H1 (cell line): Measurements from ENCODE around the gene KTN1. TPM values are rescaled to one million over a fixed set of nuclear protein-coding genes. Genes with fewer than 3 reads are reported as not detected.

Source experiments
- CTCF ChIA-PET: fragments of 300-600 bp; sonication (Branson Sonifier 250); formaldehyde crosslinking; loops from one replicate; lab custom pipeline; 2021; ENCODE audit not compliant: partially characterized antibody; lab: Charles Lee
- POLR2A ChIA-PET: fragments of 300-600 bp; sonication (Branson Sonifier 250); formaldehyde crosslinking; loops from one replicate; lab custom pipeline; 2021; ENCODE audit warnings: inconsistent platforms; ENCODE audit not compliant: partially characterized antibody; lab: Charles Lee
- DNase-seq, 2 experiments: peaks; one replicate each; pipeline versions ENCODE4 v3.0.0 to v3.0.0-alpha.2; 2010 to 2022; ENCODE audit warnings: low spot score in 2 of 2, low read depth in 1 of 2, mixed read lengths in 1 of 2
- FAIRE-seq: peaks from 2 replicates; lab custom pipeline; 2011; peaks lifted over from hg19 to GRCh38; lab: Jason Lieb, UNC
- H2AFZ ChIP-seq: 2 replicates; pipeline ENCODE4 v1.8.1; 2012; ENCODE audit warnings: low read length, inconsistent platforms
- H2AK5ac ChIP-seq: 2 replicates; pipeline ENCODE4 v1.6.1; 2013; ENCODE audit warnings: low read depth, low read length
- H2BK120ac ChIP-seq: replicated peaks from 2 replicates; pipeline ENCODE3; 2013; ENCODE audit warnings: low read depth, low read length, inconsistent platforms
- H2BK12ac ChIP-seq: 2 replicates; pipeline ENCODE4 v1.6.1; 2013; ENCODE audit warnings: low read depth, low read length
- H2BK15ac ChIP-seq: 2 replicates; pipeline ENCODE4 v1.6.1; 2013; ENCODE audit warnings: low read length
- H2BK20ac ChIP-seq: 2 replicates; pipeline ENCODE4 v1.6.1; 2013; ENCODE audit warnings: low read length
- H2BK5ac ChIP-seq: 2 replicates; pipeline ENCODE4 v1.6.1; 2013; ENCODE audit warnings: low read depth, low read length
- H3K14ac ChIP-seq: 2 replicates; pipeline ENCODE4 v1.6.1; 2013; ENCODE audit warnings: inconsistent platforms; ENCODE audit not compliant: insufficient read length
- H3K18ac ChIP-seq: 2 replicates; pipeline ENCODE4 v1.6.1; 2013; ENCODE audit warnings: low read length; ENCODE audit errors: extremely low read depth
- H3K23ac ChIP-seq: 2 replicates; pipeline ENCODE4 v1.6.1; 2013; ENCODE audit warnings: inconsistent platforms; ENCODE audit not compliant: insufficient read length
- H3K23me2 ChIP-seq: 2 replicates; pipeline ENCODE4 v1.6.1; 2013; ENCODE audit warnings: low read depth, low read length
- H3K27ac ChIP-seq: 2 replicates; pipeline ENCODE4 v1.6.1; 2011; ENCODE audit warnings: low read depth, low read length, inconsistent platforms
- H3K27me3 ChIP-seq, 4 experiments: replicated peaks in 1 of 4; 1 replicate in 1 of 4; 2 replicates in 3 of 4; pipeline versions ENCODE4 v1.6.1 to v1.8.1; 2011 to 2013; ENCODE audit warnings: low read length in 3 of 4, mild to moderate bottlenecking in 3 of 4, inconsistent platforms in 2 of 4, mixed read lengths in 2 of 4, moderate library complexity in 1 of 4; ENCODE audit not compliant: control insufficient read depth in 3 of 4, insufficient read depth in 3 of 4; ENCODE audit errors: extremely low read depth in 1 of 4
- H3K36me3 ChIP-seq, 4 experiments: 2 replicates each; pipeline versions ENCODE4 v1.6.1 to v1.8.1; 2011 to 2013; ENCODE audit warnings: mild to moderate bottlenecking in 4 of 4, low read length in 3 of 4, moderate library complexity in 2 of 4, control low read depth in 1 of 4, inconsistent platforms in 1 of 4; ENCODE audit not compliant: insufficient read depth in 4 of 4, control insufficient read depth in 2 of 4
- H3K4ac ChIP-seq: replicated peaks from 2 replicates; pipeline ENCODE3; 2013; ENCODE audit warnings: low read length, low read depth, mixed read lengths, inconsistent platforms; ENCODE audit not compliant: insufficient read length
- H3K4me1 ChIP-seq, 4 experiments: replicated peaks in 1 of 4; 1 replicate in 1 of 4; 2 replicates in 3 of 4; pipeline versions ENCODE4 v1.6.1 to v1.8.1; 2011 to 2013; ENCODE audit warnings: low read length in 3 of 4, inconsistent platforms in 2 of 4, mixed read lengths in 1 of 4; ENCODE audit not compliant: insufficient read depth in 4 of 4, control insufficient read depth in 3 of 4
- H3K4me2 ChIP-seq, 2 experiments: 2 replicates each; pipeline versions ENCODE4 v1.6.1 to v1.8.1; 2011 to 2013; ENCODE audit warnings: low read depth in 2 of 2, low read length in 2 of 2, control low read depth in 1 of 2, inconsistent platforms in 1 of 2, mild to moderate bottlenecking in 1 of 2; ENCODE audit not compliant: insufficient read depth in 1 of 2
- H3K4me3 ChIP-seq, 4 experiments: fragments of 200-600, 300-600 bp in 1 of 4; sonication (generic), shearing (Covaris generic), sonication (Bioruptor Twin) in 1 of 4; 2 replicates each; pipeline versions ENCODE4 v1.5.1 to v1.8.1; 2011 to 2016; ENCODE audit warnings: low read length in 4 of 4, low read depth in 3 of 4, control low read depth in 2 of 4, inconsistent platforms in 2 of 4, mild to moderate bottlenecking in 2 of 4, mixed read lengths in 1 of 4, moderate library complexity in 1 of 4; ENCODE audit not compliant: insufficient read depth in 2 of 4; ENCODE audit errors: extremely low read depth in 1 of 4
- H3K56ac ChIP-seq: replicated peaks from 2 replicates; pipeline ENCODE3; 2013; ENCODE audit warnings: low read depth, mild to moderate bottlenecking, mixed read lengths, low read length, inconsistent platforms; ENCODE audit not compliant: insufficient read length
- H3K79me1 ChIP-seq: 2 replicates; pipeline ENCODE4 v1.6.1; 2013; ENCODE audit warnings: low read depth, low read length, control low read depth
- H3K79me2 ChIP-seq, 2 experiments: 2 replicates each; pipeline versions ENCODE4 v1.6.1 to v1.8.1; 2012 to 2013; ENCODE audit warnings: low read length in 2 of 2, mild to moderate bottlenecking in 2 of 2, inconsistent platforms in 1 of 2; ENCODE audit not compliant: insufficient read depth in 2 of 2, control insufficient read depth in 1 of 2
- H3K9ac ChIP-seq, 4 experiments: replicated peaks in 1 of 4; 1 replicate in 1 of 4; 2 replicates in 3 of 4; pipeline versions ENCODE4 v1.6.1 to v1.8.1; 2011 to 2013; ENCODE audit warnings: low read depth in 3 of 4, low read length in 3 of 4, control low read depth in 2 of 4, mild to moderate bottlenecking in 2 of 4, moderate library complexity in 2 of 4, inconsistent platforms in 1 of 4; ENCODE audit errors: extremely low read depth in 1 of 4
- H3K9me3 ChIP-seq, 2 experiments: 2 replicates each; pipeline versions ENCODE4 v1.6.1 to v1.8.1; 2012 to 2013; ENCODE audit warnings: mild to moderate bottlenecking in 2 of 2, moderate library complexity in 2 of 2, control low read depth in 1 of 2, inconsistent platforms in 1 of 2, low read depth in 1 of 2, low read length in 1 of 2, mixed read lengths in 1 of 2; ENCODE audit not compliant: insufficient read depth in 2 of 2
- H4K20me1 ChIP-seq, 2 experiments: replicated peaks in 1 of 2; 2 replicates each; pipeline versions ENCODE3 to v1.8.1; 2011 to 2013; ENCODE audit warnings: inconsistent platforms in 2 of 2, low read length in 2 of 2, mild to moderate bottlenecking in 1 of 2; ENCODE audit not compliant: insufficient read depth in 2 of 2, control insufficient read depth in 1 of 2
- H4K5ac ChIP-seq: 2 replicates; pipeline ENCODE4 v1.6.1; 2013; ENCODE audit warnings: low read length, low read depth, mixed read lengths, inconsistent platforms; ENCODE audit not compliant: insufficient read length
- H4K8ac ChIP-seq: 2 replicates; pipeline ENCODE4 v1.8.0; 2013; ENCODE audit warnings: mild to moderate bottlenecking, moderate library complexity, low read length, inconsistent platforms; ENCODE audit not compliant: insufficient read depth; ENCODE audit errors: extremely low read depth
- H4K91ac ChIP-seq: replicated peaks from 2 replicates; pipeline ENCODE3; 2013; ENCODE audit warnings: low read length, mixed read lengths, inconsistent platforms; ENCODE audit not compliant: insufficient read length
- BCL11A ChIP-seq, 2 experiments: IDR thresholded peaks; one replicate each; pipeline ENCODE4 v1.6.1; 2011; ENCODE audit warnings: low read depth in 2 of 2, low read length in 2 of 2, mild to moderate bottlenecking in 2 of 2
- BRCA1 ChIP-seq: IDR thresholded peaks from 2 replicates; pipeline ENCODE4 v1.6.1; 2012; ENCODE audit warnings: low read depth, low read length, improper control_type of control experiment
- EZH2 ChIP-seq: fragments of 200-600 bp; sonication (generic); IDR thresholded peaks from 2 replicates; pipeline ENCODE4 v1.7.1; 2012; ENCODE audit warnings: low read depth, mild to moderate bottlenecking, moderate library complexity, low read length, inconsistent platforms; ENCODE audit not compliant: severe bottlenecking
- GABPA ChIP-seq: IDR thresholded peaks from 2 replicates; pipeline ENCODE4 v1.6.1; 2011; ENCODE audit warnings: mild to moderate bottlenecking, low read length, moderate library complexity, borderline replicate concordance; ENCODE audit not compliant: insufficient read depth
- HDAC2 ChIP-seq, 2 experiments: fragments of 300-600 bp in 1 of 2; sonication (generic) in 1 of 2; IDR thresholded peaks; 2 replicates each; pipeline ENCODE4 v1.6.1; 2011 to 2012; ENCODE audit warnings: low read depth in 2 of 2, low read length in 2 of 2, mild to moderate bottlenecking in 2 of 2, moderate library complexity in 2 of 2, borderline replicate concordance in 1 of 2, inconsistent platforms in 1 of 2
- JUN ChIP-seq: IDR thresholded peaks from 2 replicates; pipeline ENCODE4 v1.6.1; 2011; ENCODE audit warnings: low read depth, mild to moderate bottlenecking, improper control_type of control experiment, low read length
- MAFK ChIP-seq: IDR thresholded peaks from 2 replicates; pipeline ENCODE4 v1.6.1; 2012; ENCODE audit warnings: low read depth, mild to moderate bottlenecking, improper control_type of control experiment, low read length
- NANOG ChIP-seq: IDR thresholded peaks from 2 replicates; pipeline ENCODE4 v1.6.1; 2011; ENCODE audit warnings: low read length, low read depth, mild to moderate bottlenecking, inconsistent platforms; ENCODE audit not compliant: insufficient read depth, poor library complexity, severe bottlenecking
- PHF8 ChIP-seq: fragments of 200-600 bp; sonication (generic); conservative IDR thresholded peaks from 2 replicates; pipeline ENCODE4 v1.7.1; 2012; ENCODE audit warnings: low read depth, mild to moderate bottlenecking, inconsistent platforms, low read length, moderate library complexity
- RFX5 ChIP-seq: IDR thresholded peaks from 2 replicates; pipeline ENCODE4 v1.6.1; 2011; ENCODE audit warnings: low read depth, low read length, improper control_type of control experiment, borderline replicate concordance
- TCF12 ChIP-seq: IDR thresholded peaks from 2 replicates; pipeline ENCODE4 v1.6.1; 2011; ENCODE audit warnings: low read depth, mild to moderate bottlenecking, low read length
- TEAD4 ChIP-seq: IDR thresholded peaks from 2 replicates; pipeline ENCODE4 v1.6.1; 2012; ENCODE audit warnings: low read depth, low read length, inconsistent platforms, mixed read lengths
- WGBS, 2 experiments: shearing (Covaris generic) in 1 of 2; methylation state at CpG; one replicate each; pipeline versions ENCODE4 v1.1.6 to v1.1.7; 2013 to 2015; ENCODE audit warnings: low lambda C conversion rate in 2 of 2, mixed read lengths in 2 of 2, inconsistent platforms in 1 of 2, low coverage in 1 of 2, missing lambda C conversion rate in 1 of 2; ENCODE audit not compliant: insufficient replicate concordance in 2 of 2, insufficient coverage in 1 of 2, insufficient read length in 1 of 2; ENCODE audit errors: extremely low coverage in 1 of 2, missing lambda C conversion rate in 1 of 2; 5-methylcytosine and 5-hydroxymethylcytosine counted together
- polyA plus RNA-seq, 7 experiments: library from polyadenylated mRNA; depleted of rRNA in 3 of 7; stranded (reverse) in 5 of 7; unstranded in 2 of 7; fragments of >200 nt in 5 of 7; fragments of 200-250 nt in 2 of 7; gene quantifications; 1 replicate in 5 of 7; 2 replicates in 1 of 7; 4 replicates in 1 of 7; pipeline versions ENCODE4 v1.2.1 to v1.2.3, GENCODE V29; 2011 to 2013; ENCODE audit warnings: missing spikeins in 2 of 7, mixed read lengths in 2 of 7
- total RNA-seq: library from RNA; stranded (reverse); fragmentation: NEBNext Ultra II Directional; extraction: Animal tissue kit (Norgen Biotek cat#: 25700); gene quantifications from 2 replicates; pipeline ENCODE4 v1.2.1, GENCODE V29; 2021

KTN1 gene
- total and polyA plus RNA-seq, 2 of the 8 experiments (the other 6 are each of a cell fraction or from before 2014, with no cell fraction given), result 15.4 to 151 TPM

GRCh38 chr14:55540847-55541773 lies 38.9 kb upstream of the KTN1 start:
- no peak overlapping the region for H3K18ac ChIP-seq
- H3K4me1 ChIP-seq, result no peaks in the 10 kb centered on the region
- POLR2A ChIA-PET, result no interaction called here
- H3K27ac ChIP-seq, result no peak overlapping the region
- FAIRE-seq (no peak), DNase-seq (no peak)
- no peak overlapping the region for H2BK15ac ChIP-seq
- H3K9me3 ChIP-seq, result peaks cover 5 to 6% of the 10 kb centered on the region in 2 experiments; a peak in 3 of 4 replicates
- H3K56ac ChIP-seq, result no peak overlapping the region
- H4K91ac ChIP-seq, result no peak overlapping the region
- no peak overlapping the region for H2BK12ac ChIP-seq
- H2BK20ac ChIP-seq, result no peak overlapping the region
- 90% methylated on average over 5 of the region's 5 CpGs; no CpG with 5 or more reads in 1 of the 2 experiments for WGBS, 2 experiments
- H2AK5ac ChIP-seq, result no peak overlapping the region
- no peaks in the 10 kb centered on the region for H3K27me3 ChIP-seq
- H4K8ac ChIP-seq, result no peak overlapping the region
- H3K9ac ChIP-seq, result no peak overlapping the region
- H2BK120ac ChIP-seq, result no peak overlapping the region
- H4K20me1 ChIP-seq, result no peaks in the 10 kb centered on the region
- H3K79me2 ChIP-seq, result no peaks in the 10 kb centered on the region
- H2AFZ ChIP-seq, result no peak overlapping the region
- H3K14ac ChIP-seq, result no peak overlapping the region
- no peak overlapping the region for H4K5ac ChIP-seq
- no peak overlapping the region for H3K4me2 ChIP-seq
- H3K4ac ChIP-seq, result no peak overlapping the region
- CTCF ChIA-PET, result interaction anchor here (0.9 to 1.0 kb wide), 2 partner anchors 7 to 9 kb away, joined by 5 to 6 read pairs; no protein-coding TSS in a partner anchor
- no peak overlapping the region for H3K23ac ChIP-seq
- no peak overlapping the region for H3K4me3 ChIP-seq
- H3K23me2 ChIP-seq, result no peaks in the 10 kb centered on the region
- no peaks in the 10 kb centered on the region for H3K36me3 ChIP-seq
- H3K79me1 ChIP-seq, result no peaks in the 10 kb centered on the region
- no peak overlapping the region for H2BK5ac ChIP-seq
- TF ChIP-seq GABPA (no peak), PHF8 (no peak), MAFK (no peak), BCL11A (IDR thresholded peaks at IDR 0.05; ENCODE audit: low read depth in 2 of 2, low read length in 2 of 2) (no peak), JUN (no peak), HDAC2 (IDR thresholded peaks at IDR 0.05; ENCODE audit: borderline replicate concordance in 1 of 2, low read depth in 2 of 2, low read length in 2 of 2) (no peak), TEAD4 (no peak), TCF12 (no peak), NANOG (no peak), BRCA1 (no peak), RFX5 (no peak), EZH2 (no peak)
